Liver (tissue), 9 donors: ENCODE data around the gene SYNC. TPM values are rescaled to one million over a fixed set of nuclear protein-coding genes. Genes with fewer than 3 reads are reported as not detected.

ENCODE experiments used
- DNase-seq: peaks from one replicate; pipeline ENCODE4 v3.0.0-alpha.2; 2017; ENCODE audit warnings: low spot score
- H3K27ac ChIP-seq, 2 donors: one replicate each; pipeline ENCODE4 v1.7.0; 2013; ENCODE audit warnings: inconsistent platforms in 2 of 2, low read length in 2 of 2, control low read depth in 1 of 2, low read depth in 1 of 2, mild to moderate bottlenecking in 1 of 2
- H3K27me3 ChIP-seq, 4 donors: one replicate each; pipeline versions ENCODE4 v1.6.1 to v1.7.0; 2013; ENCODE audit warnings: low read length in 3 of 4, inconsistent platforms in 1 of 4, mild to moderate bottlenecking in 1 of 4, moderate library complexity in 1 of 4; ENCODE audit not compliant: control insufficient read depth in 4 of 4, insufficient read depth in 4 of 4
- H3K36me3 ChIP-seq, 4 donors: one replicate each; pipeline versions ENCODE4 v1.6.1 to v1.7.0; 2013; ENCODE audit warnings: low read length in 3 of 4, mild to moderate bottlenecking in 3 of 4, low read depth in 1 of 4, moderate library complexity in 1 of 4; ENCODE audit not compliant: control insufficient read depth in 4 of 4, insufficient read depth in 3 of 4
- H3K4me1 ChIP-seq, 4 donors: one replicate each; pipeline versions ENCODE4 v1.6.1 to v1.7.0; 2013; ENCODE audit warnings: low read length in 3 of 4, mild to moderate bottlenecking in 3 of 4, moderate library complexity in 1 of 4; ENCODE audit not compliant: control insufficient read depth in 4 of 4, insufficient read depth in 4 of 4
- H3K4me3 ChIP-seq, 3 donors: one replicate each; pipeline versions ENCODE4 v1.6.1 to v1.7.0; 2013; ENCODE audit warnings: low read length in 3 of 3, control low read depth in 1 of 3, low read depth in 1 of 3, mild to moderate bottlenecking in 1 of 3
- H3K9ac ChIP-seq, 2 donors: one replicate each; pipeline ENCODE4 v1.7.0; 2013; ENCODE audit warnings: low read length in 2 of 2, mild to moderate bottlenecking in 2 of 2, moderate library complexity in 2 of 2, control low read depth in 1 of 2, low read depth in 1 of 2
- H3K9me3 ChIP-seq, 4 donors: one replicate each; pipeline versions ENCODE4 v1.6.1 to v1.7.0; 2013; ENCODE audit warnings: low read length in 3 of 4; ENCODE audit not compliant: control insufficient read depth in 4 of 4
- ATF3 ChIP-seq: IDR thresholded peaks from 2 replicates; pipeline ENCODE4 v1.6.1; 2016; ENCODE audit warnings: antibody characterized with exemption
- CTCF ChIP-seq: fragments of 150-350 bp; IDR thresholded peaks from 2 replicates; pipeline ENCODE4 v1.5.1; 2017; ENCODE audit warnings: improper control_type of control experiment, low read depth, low read length; ENCODE audit not compliant: missing input control
- EGR1 ChIP-seq, 2 donors: IDR thresholded peaks; 2 replicates each; pipeline ENCODE4 v1.6.1; 2016 to 2018; ENCODE audit warnings: antibody characterized with exemption in 2 of 2, low read depth in 2 of 2
- FOXA1 ChIP-seq: IDR thresholded peaks from 2 replicates; pipeline ENCODE4 v1.6.1; 2016; ENCODE audit warnings: antibody characterized with exemption
- FOXA2 ChIP-seq: IDR thresholded peaks from 2 replicates; pipeline ENCODE4 v1.6.1; 2016; ENCODE audit warnings: antibody characterized with exemption
- GABPA ChIP-seq, 2 donors: IDR thresholded peaks in 1 of 2; conservative IDR thresholded peaks in 1 of 2; 2 replicates each; pipeline ENCODE4 v1.6.1; 2016; ENCODE audit warnings: antibody characterized with exemption in 2 of 2, mild to moderate bottlenecking in 1 of 2, moderate library complexity in 1 of 2
- HNF4A ChIP-seq, 2 donors: conservative IDR thresholded peaks; 2 replicates each; pipeline ENCODE4 v1.6.1; 2016; ENCODE audit warnings: antibody characterized with exemption in 2 of 2, mild to moderate bottlenecking in 2 of 2
- JUND ChIP-seq, 2 donors: IDR thresholded peaks; 2 replicates each; pipeline ENCODE4 v1.6.1; 2016; ENCODE audit warnings: antibody characterized with exemption in 2 of 2
- NR2F2 ChIP-seq: IDR thresholded peaks from 2 replicates; pipeline ENCODE4 v1.6.1; 2016; ENCODE audit warnings: antibody characterized with exemption
- RAD21 ChIP-seq, 2 donors: IDR thresholded peaks; 2 replicates each; pipeline ENCODE4 v1.6.1; 2016; ENCODE audit warnings: antibody characterized with exemption in 2 of 2, mild to moderate bottlenecking in 2 of 2
- REST ChIP-seq: IDR thresholded peaks from 2 replicates; pipeline ENCODE4 v1.6.1; 2016; ENCODE audit warnings: antibody characterized with exemption, mild to moderate bottlenecking
- SP1 ChIP-seq: IDR thresholded peaks from 2 replicates; pipeline ENCODE4 v1.6.1; 2018; ENCODE audit warnings: antibody characterized with exemption, mild to moderate bottlenecking
- TAF1 ChIP-seq: conservative IDR thresholded peaks from 2 replicates; pipeline ENCODE4 v1.6.1; 2016; ENCODE audit warnings: antibody characterized with exemption, mild to moderate bottlenecking
- YY1 ChIP-seq: IDR thresholded peaks from 2 replicates; pipeline ENCODE4 v1.6.1; 2016; ENCODE audit warnings: antibody characterized with exemption, mild to moderate bottlenecking
- ZBTB33 ChIP-seq: IDR thresholded peaks from 2 replicates; pipeline ENCODE4 v1.6.1; 2016; ENCODE audit warnings: antibody characterized with exemption
- WGBS: extraction: QIAGEN DNeasy Blood & Tissue Kit; methylation state at CpG from one replicate; pipeline ENCODE4 v1.1.7; 2013; 5-methylcytosine and 5-hydroxymethylcytosine counted together
- polyA plus RNA-seq, 2 donors: library from polyadenylated mRNA; stranded (reverse) in 1 of 2; unstranded in 1 of 2; fragments of 200-250 nt in 1 of 2; fragments of >200 nt in 1 of 2; fragmentation: Nextera tagmentation in 1 of 2; extraction: Ambion mirVana in 1 of 2; gene quantifications; one replicate each; pipeline versions ENCODE4 v1.2.1 to v1.2.3, GENCODE V29; 2013 to 2015
- total RNA-seq, 2 donors: library from RNA; depleted of rRNA; stranded (reverse); fragments of >200 nt; gene quantifications; one replicate each; pipeline ENCODE4 v1.2.3, GENCODE V29; 2014
- donor health status: healthy.
- donor health status: healthy.
- donor health status: healthy.
- donor health status: healthy.
- donor health status: healthy.

The SYNC gene
- total and polyA plus RNA-seq, 4 donors: 0.23 to 1.5 (median 0.31) TPM

- TF ChIP-seq REST (no peak), ATF3 (no peak), RAD21 (IDR thresholded peaks at IDR 0.05) (no peak)
- 94% methylated on average over 4 of the region's 4 CpGs for whole genome bisulfite sequencing
- no peak for DNase-seq
- Histone ChIP-seq H3K27ac (no peak overlapping the region), H3K4me1 (peaks cover 2 to 8% (median 6%) of the 10 kb centered on the region in 4 donors), H3K4me3 (no peak overlapping the region), H3K9ac (no peak overlapping the region), H3K27me3 (no peaks in the 10 kb centered on the region), H3K36me3 (no peaks in the 10 kb centered on the region), H3K9me3 (no peaks in the 10 kb centered on the region)
Observed at GRCh38 chr1:32748348-32748747, 45.8 kb upstream of the SYNC start.

GRCh38 chr1:32746130-32746529 lies 43.6 kb upstream of the SYNC start:
- no peak overlapping the region for H3K27ac ChIP-seq
- TF ChIP-seq CTCF: no peak
- peaks cover 0 to 19% (median 16%) of the 10 kb centered on the region in 4 donors for H3K4me1 ChIP-seq
- H3K4me3 ChIP-seq: no peak overlapping the region
- H3K9ac ChIP-seq: no peak overlapping the region
- DNase-seq: no peak
- H3K36me3 ChIP-seq: no peaks in the 10 kb centered on the region
- WGBS: 79% methylated on average over 9 of the region's 9 CpGs
- no peaks in the 10 kb centered on the region for H3K9me3 ChIP-seq
- no peaks in the 10 kb centered on the region for H3K27me3 ChIP-seq

- peaks cover 0 to 22% (median 17%) of the 10 kb centered on the region in 4 donors for H3K4me1 ChIP-seq
- no peak overlapping the region for H3K9ac ChIP-seq
- no peak overlapping the region for H3K4me3 ChIP-seq
- H3K27ac ChIP-seq: no peak overlapping the region
- DNase-seq: no peak
- no peaks in the 10 kb centered on the region for H3K36me3 ChIP-seq
- H3K9me3 ChIP-seq: no peaks in the 10 kb centered on the region
- no peaks in the 10 kb centered on the region for H3K27me3 ChIP-seq
- TF ChIP-seq HNF4A (conservative IDR thresholded peaks at IDR 0.05) (no peak), EGR1 (IDR thresholded peaks at IDR 0.05; ENCODE audit: low read depth in 2 of 2) (no peak), ZBTB33 (no peak), FOXA2 (no peak), NR2F2 (no peak), JUND (IDR thresholded peaks at IDR 0.05) (no peak), SP1 (no peak), CTCF (no peak), YY1 (no peak), GABPA (IDR thresholded peaks at IDR 0.05 in 1 of 2, conservative IDR thresholded peaks at IDR 0.05 in 1 of 2) (no peak), RAD21 (IDR thresholded peaks at IDR 0.05) (no peak), TAF1 (no peak), REST (no peak), FOXA1 (no peak)
Observed at GRCh38 chr1:32744071-32744425, 41.5 kb upstream of the SYNC start.
